Activated CD4-positive, alpha-beta T cell treated with anti-CD3 and anti-CD28 coated beads, Interleukin-2, amount 50 U/mL, for 4 hours (primary cell): ENCODE results near the gene PTPRM.

ENCODE experiments used
- DNase-seq, 2 experiments: peaks; one replicate each; pipeline ENCODE4 v3.0.0-alpha.2; 2020

The PTPRM gene

GRCh38 chr18:8065284-8065683 is 498.2 kb downstream of the PTPRM start:
- DNase-seq = no peak

- no peak for DNase-seq
Observed at GRCh38 chr18:8065773-8066172, 498.7 kb downstream of the PTPRM start.

DNA sequence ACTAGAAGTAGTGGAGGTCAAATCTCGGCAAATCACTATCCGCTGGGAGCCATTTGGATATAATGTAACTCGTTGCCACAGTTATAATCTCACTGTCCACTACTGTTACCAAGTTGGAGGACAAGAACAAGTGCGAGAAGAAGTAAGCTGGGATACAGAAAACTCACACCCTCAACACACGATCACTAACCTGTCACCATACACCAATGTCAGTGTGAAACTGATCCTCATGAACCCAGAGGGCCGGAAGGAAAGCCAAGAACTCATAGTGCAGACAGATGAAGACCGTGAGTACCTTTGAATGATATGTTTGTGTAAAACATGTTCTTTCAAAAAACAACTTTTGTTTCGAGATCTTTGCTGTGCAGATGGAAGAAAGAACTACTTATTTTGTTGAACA is 502.6 kb downstream of the PTPRM start:
- no peak for DNase-seq

DNA sequence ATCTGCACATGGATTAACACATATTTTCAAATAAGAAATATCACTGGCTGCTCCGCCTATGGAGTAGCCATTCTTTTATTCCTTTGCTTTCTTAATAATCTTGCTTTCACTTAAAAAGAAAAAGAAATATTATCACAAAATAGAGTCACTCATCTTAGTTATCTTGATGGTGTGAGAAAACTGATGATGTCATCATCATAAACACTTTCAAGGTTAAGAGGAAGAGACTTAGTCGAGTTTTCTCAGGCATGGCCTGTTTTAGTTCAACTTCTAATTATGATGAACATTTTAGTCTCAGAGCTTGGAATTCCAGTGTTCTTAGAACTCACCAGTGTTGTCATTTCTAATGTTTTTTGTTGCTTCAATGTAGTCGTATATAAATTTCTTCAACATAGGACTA is 506.1 kb downstream of the PTPRM start:
- DNase-seq = no peak

DNA sequence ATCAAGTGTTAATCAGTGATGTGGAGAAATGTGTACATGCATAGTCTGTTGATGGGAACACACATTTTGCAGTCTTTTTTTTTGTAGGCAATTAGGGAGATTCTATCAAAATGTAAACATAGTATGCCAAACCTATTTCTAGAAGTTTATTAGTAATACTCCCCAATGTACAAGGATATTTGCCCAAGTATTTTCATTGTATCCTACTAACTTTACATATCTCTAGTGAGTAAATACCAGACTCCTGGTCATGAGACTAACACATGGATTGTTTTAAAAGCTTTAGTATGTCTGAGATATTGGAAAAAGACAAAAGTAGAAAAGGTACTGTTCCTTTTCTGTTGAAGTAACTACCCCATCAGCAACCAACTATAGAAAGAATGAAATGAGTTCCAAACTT is 513.0 kb downstream of the PTPRM start:
- DNase-seq = no peak

- no peak for DNase-seq
Observed at GRCh38 chr18:8081267-8081666, 514.2 kb downstream of the PTPRM start.

GRCh38 chr18:8081872-8082553 is 514.9 kb downstream of the PTPRM start:
- DNase-seq = no peak

GRCh38 chr18:8084160-8084559 is 517.0 kb downstream of the PTPRM start:
- DNase-seq = no peak

GRCh38 chr18:8088626-8089025 is 521.5 kb downstream of the PTPRM start:
- no peak for DNase-seq

DNA sequence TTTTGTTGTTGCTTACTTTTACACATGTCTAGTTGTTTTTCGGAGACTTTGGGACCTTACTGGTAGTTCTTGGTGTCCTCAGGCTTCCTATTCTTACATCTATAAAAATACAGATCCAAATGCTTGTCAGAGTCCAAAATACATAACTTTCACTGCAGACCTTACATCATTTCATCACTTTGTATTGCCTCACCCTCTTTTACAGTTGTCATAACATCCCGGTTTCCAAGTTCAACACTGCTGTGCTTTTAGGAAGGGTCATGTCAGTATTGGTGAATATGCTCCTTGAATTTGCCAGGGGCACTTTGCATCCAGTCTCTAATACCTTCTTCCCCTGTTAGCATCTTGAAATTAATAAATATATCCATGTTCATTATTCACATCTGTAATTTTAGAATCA is 523.9 kb downstream of the PTPRM start:
- DNase-seq = no peak

- DNase-seq = no peak
Observed at GRCh38 chr18:8095947-8096570, 528.9 kb downstream of the PTPRM start.

DNA sequence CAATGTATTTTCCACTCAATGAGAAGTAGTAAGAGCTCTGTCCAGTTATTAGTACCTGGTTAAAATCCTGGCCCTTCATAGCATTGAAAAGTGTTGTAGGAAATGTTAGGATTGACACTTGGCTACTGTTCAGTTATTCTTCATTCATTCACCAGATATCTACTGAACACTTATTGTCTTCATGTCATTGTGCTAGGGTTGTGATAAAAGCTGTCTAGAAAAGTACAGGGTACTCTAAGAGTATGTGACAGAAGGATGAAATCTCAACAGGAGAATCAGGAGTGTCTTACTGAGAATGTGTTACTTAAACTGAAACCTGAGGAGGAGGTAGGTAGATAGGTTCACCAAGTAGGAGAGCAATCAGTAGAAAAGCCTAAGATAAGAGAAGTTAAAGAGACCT is 530.3 kb downstream of the PTPRM start:
- no peak for DNase-seq

DNA sequence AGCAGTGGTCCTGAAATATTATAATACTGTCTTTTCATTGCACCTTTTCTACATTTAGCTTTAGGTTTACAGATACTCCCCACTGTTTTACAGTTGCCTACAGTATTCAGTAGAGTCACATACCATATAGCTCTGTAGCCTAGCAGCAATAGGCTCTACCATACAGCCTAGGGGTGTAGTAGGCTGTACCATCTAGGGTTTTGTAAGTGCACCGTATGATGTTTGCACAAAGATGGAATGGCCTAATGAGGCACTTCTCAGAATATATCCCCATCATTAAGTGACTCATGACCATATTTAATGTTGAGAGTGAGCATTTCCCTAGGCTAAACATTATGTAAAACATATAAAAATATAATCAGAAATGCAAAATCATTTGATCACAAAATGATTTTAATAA is 530.8 kb downstream of the PTPRM start:
- DNase-seq = no peak

- no peak for DNase-seq
Observed at GRCh38 chr18:8106603-8107002, 539.5 kb downstream of the PTPRM start.

GRCh38 chr18:8107426-8107825 is 540.3 kb downstream of the PTPRM start:
- DNase-seq = no peak

DNA sequence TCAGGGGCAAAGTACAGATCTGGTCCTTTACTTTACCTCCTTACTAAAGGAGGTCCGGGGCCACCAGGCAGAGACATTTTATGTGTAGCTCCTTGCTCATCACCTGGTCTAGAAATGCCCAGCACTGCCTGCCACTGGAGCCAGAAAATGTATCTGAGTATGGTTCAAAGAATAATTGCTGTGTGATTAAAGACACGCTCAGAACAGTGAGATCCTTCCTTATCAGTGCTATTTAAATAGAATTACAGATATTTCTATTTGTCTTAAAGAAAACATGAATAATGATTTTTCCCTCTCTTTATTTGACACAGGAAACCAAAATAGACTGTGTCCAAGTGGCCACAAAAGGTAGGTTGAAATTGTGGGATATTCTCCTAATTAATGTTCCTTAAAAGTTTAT is 547.4 kb downstream of the PTPRM start:
- no peak for DNase-seq

- DNase-seq = no peak
Observed at GRCh38 chr18:8116341-8117005, 549.4 kb downstream of the PTPRM start.

- DNase-seq = no peak
Observed at GRCh38 chr18:8117006-8117371, 549.9 kb downstream of the PTPRM start.

DNA sequence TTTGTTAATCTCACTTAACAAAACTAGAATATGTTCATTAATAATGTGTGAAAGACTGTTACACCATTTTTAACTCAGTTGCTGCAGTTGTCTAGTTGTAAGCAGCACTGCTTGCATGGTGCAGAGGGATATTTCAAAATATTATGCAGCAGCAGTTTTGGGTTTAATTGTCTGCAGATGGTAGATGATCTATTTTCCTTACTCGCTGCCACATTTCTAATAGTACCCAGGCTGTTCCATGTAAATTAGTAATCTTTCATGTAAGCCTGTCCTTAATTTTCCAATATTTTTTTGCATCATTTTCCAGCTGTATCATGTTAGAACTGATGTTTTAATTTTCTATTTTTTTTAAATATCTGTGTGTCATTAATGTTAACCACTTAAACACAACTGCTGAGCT is 554.0 kb downstream of the PTPRM start:
- DNase-seq = no peak

GRCh38 chr18:8121942-8122480 is 554.9 kb downstream of the PTPRM start:
- no peak for DNase-seq

GRCh38 chr18:8124232-8125146 is 557.4 kb downstream of the PTPRM start:
- no peak for DNase-seq

- no peak for DNase-seq
Observed at GRCh38 chr18:8130096-8130495, 563.0 kb downstream of the PTPRM start.

DNA sequence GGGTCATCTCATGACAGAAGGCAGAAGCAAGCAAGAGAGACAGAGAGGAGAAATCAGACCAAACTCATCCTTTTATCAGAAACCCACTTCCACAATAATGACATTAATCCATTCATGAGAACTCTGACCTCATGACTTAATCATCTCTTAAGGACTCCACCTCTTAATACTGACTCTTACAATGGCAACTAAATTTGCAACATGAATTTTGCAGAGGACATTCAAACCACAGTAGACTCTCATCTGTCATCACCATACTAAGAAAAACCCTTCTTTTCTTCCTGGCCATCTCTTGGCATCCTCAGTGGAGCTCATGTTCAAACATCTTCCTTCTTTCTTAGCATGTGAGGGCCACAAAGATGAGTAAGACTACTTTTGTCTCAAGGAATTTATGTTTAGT is 565.9 kb downstream of the PTPRM start:
- no peak for DNase-seq
